IMR-90 (cell line): ENCODE measurements around the gene NEK11. TPM values are rescaled to one million over a fixed set of nuclear protein-coding genes. Genes with fewer than 3 reads are reported as not detected.

Source experiments
- ATAC-seq: fragments of 200-7000 bp; cut with Tn5 transposase; 2 replicates; pipeline ENCODE4 v1.9.1; 2020; ENCODE audit warnings: low read depth, mild to moderate bottlenecking, moderate library complexity
- BruUV-seq: library from RNA; stranded (reverse); fragments of 400-500 nt; replicated peaks from 2 replicates; lab custom pipeline; 2021; lab: Mats Ljungman, UMichigan
- CTCF ChIA-PET: fragments of 300-600 bp; formaldehyde crosslinking; extraction: SDS; loops from one replicate; lab custom pipeline; 2021; ENCODE audit warnings: antibody characterized with exemption; lab: Yijun Ruan, JAX
- POLR2A ChIA-PET: fragments of 300-600 bp; sonication (Branson Sonifier 250); formaldehyde crosslinking; loops from one replicate; lab custom pipeline; 2022; ENCODE audit warnings: antibody characterized with exemption; ENCODE audit not compliant: unreplicated experiment; lab: Charles Lee
- DNase-seq: peaks from one replicate; pipeline ENCODE4 v3.0.0; 2013
- H2AFZ ChIP-seq: replicated peaks from 2 replicates; pipeline ENCODE3; 2013; ENCODE audit warnings: low read length, mild to moderate bottlenecking; ENCODE audit not compliant: poor library complexity
- H2AK5ac ChIP-seq: 2 replicates; pipeline ENCODE4 v1.6.1; 2013; ENCODE audit warnings: low read depth, low read length, inconsistent platforms
- H2AK9ac ChIP-seq: replicated peaks from 2 replicates; pipeline ENCODE3; 2013; ENCODE audit warnings: mild to moderate bottlenecking, low read depth, low read length, moderate library complexity; ENCODE audit not compliant: poor library complexity
- H2BK120ac ChIP-seq: 2 replicates; pipeline ENCODE4 v1.6.1; 2013; ENCODE audit warnings: low read depth, low read length, inconsistent platforms
- H2BK15ac ChIP-seq: 3 replicates; pipeline ENCODE4 v1.6.1; 2013; ENCODE audit warnings: low read depth, low read length, inconsistent platforms
- H2BK20ac ChIP-seq: 2 replicates; pipeline ENCODE4 v1.6.1; 2013; ENCODE audit warnings: low read depth, mild to moderate bottlenecking, inconsistent platforms, low read length, moderate library complexity
- H2BK5ac ChIP-seq: 2 replicates; pipeline ENCODE4 v1.6.1; 2013; ENCODE audit warnings: mild to moderate bottlenecking, low read depth, low read length, inconsistent platforms; ENCODE audit not compliant: poor library complexity, severe bottlenecking
- H3K14ac ChIP-seq: replicated peaks from 2 replicates; pipeline ENCODE4 v1.6.1; 2013; ENCODE audit warnings: low read depth, low read length, inconsistent platforms
- H3K18ac ChIP-seq: 2 replicates; pipeline ENCODE4 v1.6.1; 2013; ENCODE audit warnings: low read depth, low read length, control low read depth
- H3K23ac ChIP-seq: 2 replicates; pipeline ENCODE4 v1.6.1; 2013; ENCODE audit warnings: low read depth, low read length, inconsistent platforms
- H3K27ac ChIP-seq: 2 replicates; pipeline ENCODE4 v1.5.1; 2013; ENCODE audit warnings: mild to moderate bottlenecking, control low read depth, low read length; ENCODE audit not compliant: insufficient read depth
- H3K27me3 ChIP-seq: 2 replicates; pipeline ENCODE4 v1.6.1; 2013; ENCODE audit warnings: low read length; ENCODE audit not compliant: control insufficient read depth, insufficient read depth
- H3K36me3 ChIP-seq: 2 replicates; pipeline ENCODE4 v1.6.1; 2013; ENCODE audit warnings: low read length, mixed read lengths; ENCODE audit not compliant: control insufficient read depth, insufficient read depth
- H3K4ac ChIP-seq: 2 replicates; pipeline ENCODE4 v1.6.1; 2013; ENCODE audit warnings: low read depth, low read length, inconsistent platforms
- H3K4me1 ChIP-seq: 2 replicates; pipeline ENCODE4 v1.6.1; 2013; ENCODE audit warnings: low read length, mixed read lengths; ENCODE audit not compliant: control insufficient read depth, insufficient read depth
- H3K4me2 ChIP-seq: 2 replicates; pipeline ENCODE4 v1.6.1; 2013; ENCODE audit warnings: low read depth, mild to moderate bottlenecking, control low read depth, low read length, moderate library complexity
- H3K4me3 ChIP-seq: 2 replicates; pipeline ENCODE4 v1.5.1; 2013; ENCODE audit warnings: low read depth, mild to moderate bottlenecking, control low read depth, low read length, moderate library complexity; ENCODE audit not compliant: insufficient read depth
- H3K56ac ChIP-seq: 2 replicates; pipeline ENCODE4 v1.6.1; 2013; ENCODE audit warnings: low read length, inconsistent platforms; ENCODE audit not compliant: insufficient read depth; ENCODE audit errors: extremely low read depth
- H3K79me1 ChIP-seq, 2 experiments: 2 replicates each; pipeline ENCODE4 v1.6.1; 2013; ENCODE audit warnings: low read length in 2 of 2, inconsistent platforms in 1 of 2, low read depth in 1 of 2
- H3K9ac ChIP-seq: 2 replicates; pipeline ENCODE4 v1.6.1; 2013; ENCODE audit warnings: low read depth, low read length, control low read depth
- H3K9me1 ChIP-seq: 2 replicates; pipeline ENCODE4 v1.6.1; 2013; ENCODE audit warnings: low read length, inconsistent platforms; ENCODE audit not compliant: insufficient read depth
- H3K9me3 ChIP-seq: 2 replicates; pipeline ENCODE4 v1.6.1; 2013; ENCODE audit warnings: low read length; ENCODE audit not compliant: control insufficient read depth, insufficient read depth
- H4K20me1 ChIP-seq: 2 replicates; pipeline ENCODE4 v1.6.1; 2013; ENCODE audit warnings: low read length, inconsistent platforms; ENCODE audit not compliant: insufficient read depth
- H4K5ac ChIP-seq: 2 replicates; pipeline ENCODE4 v1.6.1; 2013; ENCODE audit warnings: mild to moderate bottlenecking, low read depth, low read length, control low read depth
- H4K8ac ChIP-seq, 2 experiments: 2 replicates each; pipeline ENCODE4 v1.6.1; 2013; ENCODE audit warnings: low read depth in 2 of 2, low read length in 2 of 2, control low read depth in 1 of 2, inconsistent platforms in 1 of 2
- H4K91ac ChIP-seq: 2 replicates; pipeline ENCODE4 v1.6.1; 2013; ENCODE audit warnings: low read depth, low read length, inconsistent platforms; ENCODE audit not compliant: insufficient read depth
- CEBPB ChIP-seq: IDR thresholded peaks from 2 replicates; pipeline ENCODE4 v1.6.1; 2012; ENCODE audit warnings: low read depth, low read length, improper control_type of control experiment
- CHD1 ChIP-seq: IDR thresholded peaks from 2 replicates; pipeline ENCODE4 v1.6.1; 2012; ENCODE audit warnings: low read depth, low read length, improper control_type of control experiment
- FOS ChIP-seq: fragments of 150-350 bp; IDR thresholded peaks from 2 replicates; pipeline ENCODE4 v1.6.1; 2016; ENCODE audit warnings: low read depth, low read length
- MAFK ChIP-seq: IDR thresholded peaks from 2 replicates; pipeline ENCODE4 v1.6.1; 2012; ENCODE audit warnings: low read depth, low read length, improper control_type of control experiment
- MAZ ChIP-seq: IDR thresholded peaks from 2 replicates; pipeline ENCODE4 v1.6.1; 2012; ENCODE audit warnings: low read depth, mild to moderate bottlenecking, low read length, improper control_type of control experiment, moderate library complexity, borderline replicate concordance
- MXI1 ChIP-seq: IDR thresholded peaks from 2 replicates; pipeline ENCODE4 v1.6.1; 2012; ENCODE audit warnings: low read depth, mild to moderate bottlenecking, low read length, moderate library complexity, borderline replicate concordance
- NFE2L2 ChIP-seq: fragments of 150-350 bp; IDR thresholded peaks from 2 replicates; pipeline ENCODE4 v1.6.1; 2016; ENCODE audit warnings: low read depth, mild to moderate bottlenecking, low read length
- POLR2A ChIP-seq: IDR thresholded peaks from 2 replicates; pipeline ENCODE4 v1.6.1; 2012; ENCODE audit warnings: mild to moderate bottlenecking, low read depth, low read length
- RAD21 ChIP-seq: IDR thresholded peaks from 2 replicates; pipeline ENCODE4 v1.6.1; 2012; ENCODE audit warnings: low read length, improper control_type of control experiment
- RFX5 ChIP-seq: IDR thresholded peaks from 2 replicates; pipeline ENCODE4 v1.8.0; 2012; ENCODE audit warnings: low read depth, mild to moderate bottlenecking, low read length, moderate library complexity
- SMC3 ChIP-seq: fragments of 150-350 bp; IDR thresholded peaks from 2 replicates; pipeline ENCODE4 v1.6.1; 2016; ENCODE audit warnings: low read depth, mild to moderate bottlenecking, antibody characterized with exemption, low read length, moderate library complexity
- dilution Hi-C: fragments of 300-500 bp; cut with HindIII; formaldehyde crosslinking; loops from one replicate; pipeline ENCODE4 v1.14.3; 2018; ENCODE audit warnings: low sequenced_read_pairs; ENCODE audit not compliant: unreplicated experiment
- in situ Hi-C: fragments of 300-500 bp; cut with MboI; formaldehyde crosslinking; loops from 3 replicates; pipeline ENCODE4 v1.14.3; 2019; ENCODE audit warnings: low sequenced_read_pairs, inconsistent platforms, mixed read lengths
- intact Hi-C: fragments of 100-400 bp; cut with micrococcal nuclease; formaldehyde crosslinking; loops from 2 replicates; pipeline ENCODE4 v1.10.0; 2022
- polyA plus RNA-seq, 3 experiments: library from polyadenylated mRNA; depleted of rRNA; stranded (reverse); fragments of >200 nt; gene quantifications; 2 replicates each; pipeline ENCODE4 v1.2.3, GENCODE V29; 2012; ENCODE audit warnings: low replicate concordance in 1 of 3
- total RNA-seq: library from RNA; depleted of rRNA; stranded (reverse); fragments of >200 nt; gene quantifications from 2 replicates; pipeline ENCODE4 v1.2.3, GENCODE V29; 2012
- TF ChIP-seq, protein P1 (sequence below): fragments of 150-350 bp; IDR thresholded peaks from 2 replicates; pipeline ENCODE4 v1.6.1; 2016; ENCODE audit warnings: low read depth, mild to moderate bottlenecking, low read length, moderate library complexity, borderline replicate concordance
- TF ChIP-seq, protein P2 (sequence below): conservative IDR thresholded peaks from 2 replicates; pipeline ENCODE4 v1.5.1; 2012; ENCODE audit warnings: mild to moderate bottlenecking, low read depth, low read length, improper control_type of control experiment
- TF ChIP-seq, protein P3 (sequence below): fragments of 150-350 bp; IDR thresholded peaks from 2 replicates; pipeline ENCODE4 v1.6.1; 2017; ENCODE audit warnings: mild to moderate bottlenecking, antibody characterized with exemption, low read length, low read depth

Gene NEK11
- total and polyA plus RNA-seq, 2 of the 4 experiments (the other 2 are of a cell fraction): 1.1 to 1.6 TPM

DNA sequence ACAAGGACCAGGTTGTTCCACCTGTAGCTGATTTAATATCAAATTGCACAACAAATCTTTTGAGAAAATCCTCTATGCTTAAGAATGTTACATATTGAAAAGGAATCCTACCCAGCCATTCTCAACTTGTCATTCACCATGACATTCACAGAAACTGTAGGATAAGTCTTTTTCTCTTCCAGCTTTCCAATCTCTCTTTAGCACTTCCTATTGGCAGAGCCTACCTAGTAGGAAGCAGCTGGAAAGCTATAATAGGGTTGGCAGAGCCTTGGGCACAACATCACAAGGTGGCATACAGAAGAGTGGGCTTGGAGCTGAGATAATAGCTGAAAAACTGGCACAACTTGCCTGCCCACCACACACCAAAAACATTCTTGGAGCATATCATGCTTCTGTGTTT lies 287.6 kb downstream of the NEK11 start:
- Histone ChIP-seq H4K5ac (no peak overlapping the region), H3K9me1 (no peaks in the 10 kb centered on the region)

More for the DNA sequence above, 287.6 kb downstream of the NEK11 start:
- no peaks in the 10 kb centered on the region for H4K20me1 ChIP-seq
- DNase-seq (no peak), ATAC-seq (no peak)
- H3K4me2 ChIP-seq: no peak overlapping the region
- no peak overlapping the region for H3K56ac ChIP-seq
- no peak overlapping the region for H2AK5ac ChIP-seq
- no peak overlapping the region for H3K4ac ChIP-seq
- no peaks in the 10 kb centered on the region for H3K27me3 ChIP-seq
- no peaks in the 10 kb centered on the region for H3K79me1 ChIP-seq
- H2BK15ac ChIP-seq: no peak overlapping the region
- H3K4me3 ChIP-seq: no peak overlapping the region
- H3K27ac ChIP-seq: no peak overlapping the region
- no peak for TF ChIP-seq RAD21
- no peak for TF ChIP-seq NFE2L2
- no peak for TF ChIP-seq RFX5
- TF ChIP-seq, protein P1, sequence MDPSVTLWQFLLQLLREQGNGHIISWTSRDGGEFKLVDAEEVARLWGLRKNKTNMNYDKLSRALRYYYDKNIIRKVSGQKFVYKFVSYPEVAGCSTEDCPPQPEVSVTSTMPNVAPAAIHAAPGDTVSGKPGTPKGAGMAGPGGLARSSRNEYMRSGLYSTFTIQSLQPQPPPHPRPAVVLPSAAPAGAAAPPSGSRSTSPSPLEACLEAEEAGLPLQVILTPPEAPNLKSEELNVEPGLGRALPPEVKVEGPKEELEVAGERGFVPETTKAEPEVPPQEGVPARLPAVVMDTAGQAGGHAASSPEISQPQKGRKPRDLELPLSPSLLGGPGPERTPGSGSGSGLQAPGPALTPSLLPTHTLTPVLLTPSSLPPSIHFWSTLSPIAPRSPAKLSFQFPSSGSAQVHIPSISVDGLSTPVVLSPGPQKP: no peak
- TF ChIP-seq CHD1: no peak
- TF ChIP-seq, protein P2, sequence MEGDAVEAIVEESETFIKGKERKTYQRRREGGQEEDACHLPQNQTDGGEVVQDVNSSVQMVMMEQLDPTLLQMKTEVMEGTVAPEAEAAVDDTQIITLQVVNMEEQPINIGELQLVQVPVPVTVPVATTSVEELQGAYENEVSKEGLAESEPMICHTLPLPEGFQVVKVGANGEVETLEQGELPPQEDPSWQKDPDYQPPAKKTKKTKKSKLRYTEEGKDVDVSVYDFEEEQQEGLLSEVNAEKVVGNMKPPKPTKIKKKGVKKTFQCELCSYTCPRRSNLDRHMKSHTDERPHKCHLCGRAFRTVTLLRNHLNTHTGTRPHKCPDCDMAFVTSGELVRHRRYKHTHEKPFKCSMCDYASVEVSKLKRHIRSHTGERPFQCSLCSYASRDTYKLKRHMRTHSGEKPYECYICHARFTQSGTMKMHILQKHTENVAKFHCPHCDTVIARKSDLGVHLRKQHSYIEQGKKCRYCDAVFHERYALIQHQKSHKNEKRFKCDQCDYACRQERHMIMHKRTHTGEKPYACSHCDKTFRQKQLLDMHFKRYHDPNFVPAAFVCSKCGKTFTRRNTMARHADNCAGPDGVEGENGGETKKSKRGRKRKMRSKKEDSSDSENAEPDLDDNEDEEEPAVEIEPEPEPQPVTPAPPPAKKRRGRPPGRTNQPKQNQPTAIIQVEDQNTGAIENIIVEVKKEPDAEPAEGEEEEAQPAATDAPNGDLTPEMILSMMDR: no peak
- TF ChIP-seq MXI1: no peak
- no peak for TF ChIP-seq FOS
- TF ChIP-seq, protein P3, sequence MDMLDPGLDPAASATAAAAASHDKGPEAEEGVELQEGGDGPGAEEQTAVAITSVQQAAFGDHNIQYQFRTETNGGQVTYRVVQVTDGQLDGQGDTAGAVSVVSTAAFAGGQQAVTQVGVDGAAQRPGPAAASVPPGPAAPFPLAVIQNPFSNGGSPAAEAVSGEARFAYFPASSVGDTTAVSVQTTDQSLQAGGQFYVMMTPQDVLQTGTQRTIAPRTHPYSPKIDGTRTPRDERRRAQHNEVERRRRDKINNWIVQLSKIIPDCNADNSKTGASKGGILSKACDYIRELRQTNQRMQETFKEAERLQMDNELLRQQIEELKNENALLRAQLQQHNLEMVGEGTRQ: no peak
- TF ChIP-seq SMC3: no peak
- TF ChIP-seq CEBPB: no peak
- no peak for TF ChIP-seq POLR2A
- TF ChIP-seq MAZ: no peak
- no peak for TF ChIP-seq MAFK
- no peaks in the 10 kb centered on the region for H3K36me3 ChIP-seq
- H2BK5ac ChIP-seq: no peak overlapping the region
- CTCF ChIA-PET: no interaction called here
- H3K9ac ChIP-seq: no peak overlapping the region
- no peak overlapping the region for H4K8ac ChIP-seq
- H2AK9ac ChIP-seq: no peak overlapping the region
- intact Hi-C loops: no loop called here
- H3K23ac ChIP-seq: no peak overlapping the region
- H3K9me3 ChIP-seq: no peaks in the 10 kb centered on the region
- no peak overlapping the region for H2AFZ ChIP-seq
- no peak overlapping the region for H3K18ac ChIP-seq
- no peaks in the 10 kb centered on the region for H3K4me1 ChIP-seq
- no TSS peak for BruUV-seq
- POLR2A ChIA-PET: no interaction called here
- no peak overlapping the region for H2BK120ac ChIP-seq
- in situ Hi-C loops: no loop called here
- no peak overlapping the region for H4K91ac ChIP-seq
- H2BK20ac ChIP-seq: no peak overlapping the region
- no peak overlapping the region for H3K14ac ChIP-seq
- dilution Hi-C loops: no loop called here
